Aorta (tissue), 5 donors: ENCODE measurements around the gene BICC1. TPM values are rescaled to one million over a fixed set of nuclear protein-coding genes. Genes with fewer than 3 reads are reported as not detected.

Experiments used
- ATAC-seq: fragments of 200-7000 bp; cut with Tn5 transposase; one replicate; pipeline ENCODE4 v1.9.1; 2022; ENCODE audit warnings: moderate library complexity; ENCODE audit not compliant: low FRiP score
- DNase-seq, 2 donors: peaks; one replicate each; pipeline ENCODE4 v3.0.0-alpha.2; 2020
- H3K27ac ChIP-seq, 2 donors: one replicate each; pipeline ENCODE4 v1.5.1; 2013; ENCODE audit warnings: low read length in 2 of 2, mild to moderate bottlenecking in 2 of 2, moderate library complexity in 2 of 2, control low read depth in 1 of 2, inconsistent platforms in 1 of 2, low read depth in 1 of 2
- H3K27me3 ChIP-seq, 2 donors: one replicate each; pipeline ENCODE4 v1.6.1; 2013; ENCODE audit warnings: control low read depth in 1 of 2, low read length in 1 of 2, mild to moderate bottlenecking in 1 of 2, moderate library complexity in 1 of 2; ENCODE audit not compliant: insufficient read depth in 2 of 2, control insufficient read depth in 1 of 2
- H3K36me3 ChIP-seq, 2 donors: one replicate each; pipeline ENCODE4 v1.6.1; 2013; ENCODE audit warnings: control low read depth in 1 of 2, low read length in 1 of 2, mild to moderate bottlenecking in 1 of 2; ENCODE audit not compliant: insufficient read depth in 2 of 2, control insufficient read depth in 1 of 2
- H3K4me1 ChIP-seq, 2 donors: one replicate each; pipeline ENCODE4 v1.6.1; 2013; ENCODE audit warnings: low read length in 2 of 2, control low read depth in 1 of 2, mild to moderate bottlenecking in 1 of 2, moderate library complexity in 1 of 2; ENCODE audit not compliant: insufficient read depth in 2 of 2, control insufficient read depth in 1 of 2
- H3K4me3 ChIP-seq, 2 donors: one replicate each; pipeline ENCODE4 v1.5.1; 2013; ENCODE audit warnings: low read length in 2 of 2, control low read depth in 1 of 2, mild to moderate bottlenecking in 1 of 2
- H3K9me3 ChIP-seq: one replicate; pipeline ENCODE4 v1.6.1; 2013; ENCODE audit warnings: mild to moderate bottlenecking, low read length; ENCODE audit not compliant: control insufficient read depth
- WGBS, 2 donors: extraction: QIAGEN DNeasy Blood & Tissue Kit; methylation state at CpG; one replicate each; pipeline ENCODE4 v1.1.7; 2013; 5-methylcytosine and 5-hydroxymethylcytosine counted together
- intact Hi-C, 2 donors: fragments of 100-400 bp; cut with DNase I; formaldehyde crosslinking; loops; one replicate each; pipeline versions ENCODE4 v1.14.2 to v1.15.0; 2022
- polyA plus RNA-seq, 2 donors: library from polyadenylated mRNA; stranded (reverse); fragments of 200-250 nt; gene quantifications; one replicate each; pipeline ENCODE4 v1.2.3, GENCODE V29; 2013
- total RNA-seq, 2 donors: library from RNA; stranded (reverse); fragmentation: NEBNext Ultra II Directional; extraction: Animal tissue kit (Norgen Biotek cat#: 25700); gene quantifications; one replicate each; pipeline ENCODE4 v1.2.1, GENCODE V29; 2021
- donor health status: healthy with polysubstance abuse.
- donor health status: Bipolar disorder and iron deficiency.
- donor health status: DM: no; HTN: no; CAD: no.
- donor health status: DM: no; HTN: no; CAD: no.
- donor health status: DM: yes; HTN: yes; CAD: no.

The BICC1 gene
- total and polyA plus RNA-seq, 4 donors: 3.8 to 46.8 (median 13.9) TPM

DNA sequence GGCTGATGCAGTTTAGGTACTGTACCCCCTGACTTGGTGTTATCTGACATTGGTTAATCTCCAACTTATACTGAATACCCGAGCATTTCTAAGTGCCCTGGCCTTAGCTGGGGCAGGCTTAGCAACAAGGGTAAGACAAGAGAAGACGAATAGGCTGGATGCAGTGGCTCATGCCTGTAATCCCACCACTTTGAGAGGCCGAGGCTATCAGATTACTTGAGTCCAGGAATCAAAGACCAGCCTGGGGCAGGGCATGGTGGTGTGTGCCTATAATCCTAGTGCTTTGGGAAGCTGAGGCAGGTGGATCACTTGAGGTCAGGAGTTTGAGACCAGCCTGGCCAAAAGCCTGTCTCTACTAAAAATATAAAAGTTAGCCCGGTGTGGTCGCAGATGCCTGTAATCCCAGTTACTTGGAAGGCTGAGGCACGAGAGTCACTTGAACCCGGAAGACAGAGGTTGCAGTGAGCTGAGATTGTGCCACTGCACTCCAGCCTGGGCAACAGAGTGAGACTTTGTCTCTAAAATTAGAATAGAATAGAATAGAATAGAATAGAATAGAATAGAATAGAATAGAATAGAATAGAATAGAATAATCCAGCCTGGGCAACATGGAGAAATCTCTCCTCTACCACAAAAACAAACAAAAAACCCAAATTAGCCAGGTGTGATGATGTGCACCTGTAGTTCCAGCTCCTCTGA lies 108.9 kb downstream of the BICC1 start:
- no peak for DNase-seq

DNA sequence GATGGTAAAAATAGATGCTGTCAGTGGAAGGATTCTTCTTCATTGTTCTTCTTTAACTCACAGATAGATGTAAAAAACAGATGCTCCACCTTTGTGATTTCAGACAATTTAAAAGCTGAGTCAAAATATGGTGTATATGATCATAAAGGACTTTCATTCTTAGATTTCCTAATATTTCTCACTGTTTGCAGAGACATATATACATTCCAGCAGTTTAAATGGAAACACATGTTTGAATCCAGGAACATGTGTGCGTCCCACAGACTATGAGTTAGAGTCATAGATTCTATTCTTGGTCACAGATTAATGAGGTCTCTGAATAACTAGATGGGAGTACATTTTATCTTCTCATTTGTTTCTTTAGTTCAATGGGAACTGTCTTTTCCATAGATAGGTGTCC lies 109.6 kb downstream of the BICC1 start:
- no peak for DNase-seq
- Histone ChIP-seq H3K27ac (no peak overlapping the region), H3K4me3 (no peak overlapping the region), H3K36me3 (no peaks in the 10 kb centered on the region), H3K4me1 (no peaks in the 10 kb centered on the region), H3K27me3 (no peaks in the 10 kb centered on the region), H3K9me3 (no peaks in the 10 kb centered on the region)
- WGBS, 2 donors: 85 to 93% methylated on average over 1 of the region's 1 CpG
- intact Hi-C loops: no loop called here
- no peak for ATAC-seq

More for the DNA sequence above, 108.9 kb downstream of the BICC1 start:
- Histone ChIP-seq H3K27ac (no peak overlapping the region), H3K9me3 (no peaks in the 10 kb centered on the region), H3K4me1 (no peaks in the 10 kb centered on the region), H3K27me3 (no peaks in the 10 kb centered on the region), H3K36me3 (no peaks in the 10 kb centered on the region), H3K4me3 (no peak overlapping the region)
- intact Hi-C loops: no loop called here
- WGBS, 2 donors: 60 to 76% methylated on average over 7 of the region's 7 CpGs
- no peak for ATAC-seq

DNA sequence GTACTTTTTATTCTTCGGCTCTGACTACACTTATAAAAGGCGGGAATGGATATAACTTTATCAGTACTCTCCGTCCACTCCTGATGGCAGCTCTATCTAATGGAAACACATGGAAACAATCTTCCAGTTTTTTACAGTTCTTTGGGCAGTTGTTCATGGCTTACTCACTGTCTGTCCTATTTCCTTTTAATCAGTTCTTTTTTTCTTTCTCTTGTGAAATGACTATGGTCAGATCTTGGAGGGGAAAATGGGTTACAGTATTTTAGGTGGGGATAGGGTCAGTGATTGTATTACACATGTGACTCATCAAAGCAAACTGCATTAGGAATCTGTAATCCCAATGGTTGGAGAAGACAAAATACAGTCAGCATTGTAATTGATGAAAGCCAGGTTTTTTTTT lies 112.4 kb downstream of the BICC1 start:
- Histone ChIP-seq H3K36me3 (no peaks in the 10 kb centered on the region), H3K4me3 (no peak overlapping the region), H3K4me1 (no peaks in the 10 kb centered on the region), H3K9me3 (no peaks in the 10 kb centered on the region), H3K27me3 (no peaks in the 10 kb centered on the region), H3K27ac (no peak overlapping the region)
- WGBS, 2 donors: 57 to 58% methylated on average over 3 of the region's 3 CpGs
- intact Hi-C loops: no loop called here
- ATAC-seq (peak; percentile 49), DNase-seq (no peak)

DNA sequence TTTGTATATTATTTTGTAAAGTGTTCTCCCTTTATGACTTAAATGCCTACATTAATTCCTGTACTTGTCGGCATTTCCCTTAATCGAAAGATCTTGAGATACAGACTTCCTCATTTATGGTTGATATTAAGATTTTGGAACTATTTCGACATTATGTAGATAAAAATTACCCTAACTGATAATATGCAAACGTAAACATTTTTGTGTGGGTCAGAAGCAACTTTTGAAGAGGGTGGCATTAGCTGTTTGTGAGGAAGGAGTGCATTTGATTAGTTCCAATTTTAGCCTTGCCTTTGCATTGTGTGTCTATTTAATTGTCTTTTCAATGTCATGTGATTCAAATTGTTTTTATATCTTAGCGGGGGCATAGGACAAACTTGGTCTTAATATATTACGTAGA lies 114.7 kb downstream of the BICC1 start:
- 90 to 94% methylated on average over 6 of the region's 6 CpGs for WGBS, 2 donors
- intact Hi-C loops: no loop called here

DNA sequence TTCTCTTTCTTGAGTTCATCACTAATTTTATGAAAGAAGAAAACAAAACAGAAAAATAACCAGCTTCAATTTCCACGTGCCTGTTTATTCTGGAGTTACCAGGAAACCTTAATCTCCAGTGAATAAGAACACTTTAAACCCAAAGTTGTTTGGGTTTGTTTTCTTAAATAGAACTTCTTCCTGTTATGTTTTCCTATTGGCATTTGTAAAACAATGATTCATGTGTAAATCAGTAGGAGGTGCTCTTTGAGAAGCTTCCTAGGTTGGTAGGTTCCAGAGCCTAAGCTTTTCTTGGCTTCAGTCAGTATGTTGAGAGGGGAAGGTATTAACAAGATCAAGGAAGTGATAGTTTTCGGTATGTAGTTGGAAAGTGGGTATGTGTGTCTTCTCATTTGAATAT lies 119.0 kb downstream of the BICC1 start:
- H3K27ac ChIP-seq: no peak overlapping the region
- no peaks in the 10 kb centered on the region for H3K27me3 ChIP-seq
- WGBS, 2 donors: 38 to 48% methylated on average over 2 of the region's 2 CpGs
- no peaks in the 10 kb centered on the region for H3K9me3 ChIP-seq
- peaks cover 0 to 4% of the 10 kb centered on the region in 2 donors for H3K4me1 ChIP-seq
- intact Hi-C loops: no loop called here
- no peak for DNase-seq
- H3K36me3 ChIP-seq: no peaks in the 10 kb centered on the region
- H3K4me3 ChIP-seq: no peak overlapping the region
- ATAC-seq: no peak

More for the DNA sequence above, 114.7 kb downstream of the BICC1 start:
- Histone ChIP-seq H3K4me3 (no peak overlapping the region), H3K27ac (no peak overlapping the region), H3K9me3 (no peaks in the 10 kb centered on the region), H3K27me3 (no peaks in the 10 kb centered on the region), H3K36me3 (no peaks in the 10 kb centered on the region), H3K4me1 (peaks cover 0 to 3% of the 10 kb centered on the region in 2 donors)
- no peak for ATAC-seq
- DNase-seq: no peak

DNA sequence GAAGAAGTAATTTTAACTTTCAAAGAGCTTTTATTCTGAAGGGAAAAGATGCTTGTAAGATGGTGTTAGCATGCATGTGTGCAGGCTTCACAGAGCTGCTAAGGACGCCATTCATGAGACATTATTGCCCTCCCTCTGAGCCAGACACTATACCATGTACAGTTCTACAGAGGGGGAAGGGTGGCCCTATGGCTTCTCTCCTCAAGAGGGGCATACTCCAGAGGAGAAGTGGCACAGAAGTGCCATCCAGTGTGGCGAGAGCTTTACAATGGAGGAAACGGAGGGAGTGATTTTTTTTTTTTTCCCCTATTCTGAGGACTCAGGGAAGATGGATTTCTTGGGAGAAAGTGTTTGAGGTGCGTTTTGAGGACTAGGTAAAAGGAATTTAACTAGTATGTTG lies 119.5 kb downstream of the BICC1 start:
- WGBS, 2 donors: 92 to 94% methylated on average over 4 of the region's 4 CpGs
- Histone ChIP-seq H3K36me3 (no peaks in the 10 kb centered on the region), H3K27ac (no peak overlapping the region), H3K9me3 (no peaks in the 10 kb centered on the region), H3K27me3 (no peaks in the 10 kb centered on the region), H3K4me3 (no peak overlapping the region), H3K4me1 (peaks cover 0 to 4% of the 10 kb centered on the region in 2 donors)
- ATAC-seq (no peak), DNase-seq (no peak)
- intact Hi-C loops: no loop called here

DNA sequence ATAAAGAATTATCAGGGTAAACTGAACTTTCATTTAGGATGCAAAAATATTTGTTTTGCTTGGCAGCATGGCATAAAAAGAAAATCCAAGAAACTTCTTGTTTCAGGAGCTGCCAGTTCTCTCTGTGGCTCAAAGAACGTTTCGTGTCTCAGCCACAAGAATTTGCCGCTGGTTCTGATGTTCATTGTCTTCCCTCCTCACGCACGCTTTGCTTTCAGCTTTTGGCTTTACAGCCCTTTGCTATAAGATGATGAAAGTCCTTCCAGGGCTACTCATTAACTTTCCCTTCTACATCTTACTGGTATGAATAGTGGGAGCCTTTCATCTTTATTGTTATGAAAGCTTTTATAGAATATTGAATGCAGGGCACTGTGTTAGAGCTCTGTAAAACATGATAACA lies 124.7 kb downstream of the BICC1 start:
- H3K27me3 ChIP-seq: no peaks in the 10 kb centered on the region
- H3K4me3 ChIP-seq: no peak overlapping the region
- H3K4me1 ChIP-seq: peaks cover 0 to 1% of the 10 kb centered on the region in 2 donors
- intact Hi-C loops: no loop called here
- H3K36me3 ChIP-seq: no peaks in the 10 kb centered on the region
- WGBS, 2 donors: 66 to 67% methylated on average over 5 of the region's 5 CpGs
- no peaks in the 10 kb centered on the region for H3K9me3 ChIP-seq
- no peak overlapping the region for H3K27ac ChIP-seq
- ATAC-seq: peak; percentile 8
- no peak for DNase-seq

DNA sequence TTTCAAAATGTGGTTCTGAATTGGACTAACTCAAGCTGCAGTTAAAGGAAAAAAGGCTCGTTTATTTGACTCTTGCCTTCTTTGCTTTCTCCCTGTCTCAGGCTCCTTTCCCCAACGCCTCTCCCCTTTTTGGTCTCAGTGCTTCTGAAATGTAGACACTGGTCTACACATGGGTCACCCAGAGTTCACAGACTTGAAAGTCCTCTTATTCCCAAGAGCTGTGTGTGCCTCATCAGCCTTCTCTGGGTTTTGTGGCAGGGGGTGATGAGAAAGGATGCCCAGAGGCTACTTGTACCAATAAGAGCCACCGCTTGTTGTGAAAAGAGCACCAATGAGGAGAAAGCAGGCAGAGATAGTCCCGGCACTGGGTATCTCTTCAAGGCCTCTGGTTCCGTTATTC lies 125.7 kb downstream of the BICC1 start:
- Histone ChIP-seq H3K9me3 (no peaks in the 10 kb centered on the region), H3K36me3 (no peaks in the 10 kb centered on the region), H3K27ac (no peak overlapping the region), H3K4me3 (no peak overlapping the region), H3K4me1 (no peaks in the 10 kb centered on the region), H3K27me3 (no peaks in the 10 kb centered on the region)
- intact Hi-C loops: no loop called here
- ATAC-seq: no peak
- DNase-seq: no peak
- WGBS, 2 donors: 85 to 87% methylated on average over 5 of the region's 5 CpGs

DNA sequence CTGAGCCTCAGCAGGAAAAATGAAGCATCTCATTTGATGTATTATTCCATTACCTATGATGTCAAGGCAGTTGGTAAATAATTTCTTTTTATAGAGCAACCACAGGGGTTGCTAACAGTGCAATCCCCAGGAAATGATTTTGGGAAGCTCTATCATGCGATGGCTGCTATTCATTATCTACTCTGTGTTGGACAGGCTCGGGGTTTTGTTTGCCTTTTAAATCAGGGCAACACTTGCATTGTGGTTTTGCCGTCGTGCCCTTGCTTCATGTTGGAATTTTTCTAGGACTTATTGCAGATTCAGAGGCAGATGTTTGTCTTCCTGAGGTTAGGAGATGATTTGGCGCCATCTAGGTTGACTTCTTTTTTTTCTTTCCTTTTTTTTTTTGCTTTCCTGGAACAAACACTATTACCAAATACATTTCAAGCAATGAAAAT lies 128.4 kb downstream of the BICC1 start:
- no peaks in the 10 kb centered on the region for H3K9me3 ChIP-seq
- no peak for DNase-seq
- no peaks in the 10 kb centered on the region for H3K4me1 ChIP-seq
- intact Hi-C loops: no loop called here
- no peak overlapping the region for H3K27ac ChIP-seq
- no peaks in the 10 kb centered on the region for H3K36me3 ChIP-seq
- no peak for ATAC-seq
- WGBS, 2 donors: 50 to 53% methylated on average over 5 of the region's 5 CpGs
- no peaks in the 10 kb centered on the region for H3K27me3 ChIP-seq
- H3K4me3 ChIP-seq: no peak overlapping the region
